Activated gamma-delta T cell treated with Interleukin-2 at 50 U/mL for 16 hours (primary cell): Measurements from ENCODE around the gene CEP250.

Experiments
- DNase-seq: peaks from one replicate; pipeline ENCODE4 v3.0.0-alpha.2; 2020

Gene CEP250

GRCh38 chr20:35458388-35458787 is 3.0 kb downstream of the CEP250 start:
- DNase-seq: no peak

DNA sequence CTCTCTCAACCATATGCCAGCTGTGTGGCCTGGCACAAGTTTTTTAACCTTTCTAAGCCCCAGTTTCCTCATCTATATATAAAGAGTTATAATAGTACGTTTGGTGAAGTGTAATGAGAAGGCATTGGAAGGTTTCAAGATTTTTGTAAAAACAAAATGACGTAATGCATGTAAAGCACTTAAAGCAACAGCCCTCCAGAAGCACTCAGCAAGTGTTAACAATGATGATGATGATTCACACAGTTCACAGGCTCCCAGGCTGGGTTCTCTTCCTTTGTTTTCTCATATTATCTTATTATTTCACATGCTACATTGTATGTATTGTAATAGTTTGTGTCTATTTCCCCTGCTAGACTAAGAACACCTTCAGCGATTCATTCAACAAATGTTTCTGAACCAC is 6.2 kb downstream of the CEP250 start:
- no peak for DNase-seq

- no peak for DNase-seq
Measured at GRCh38 chr20:35462351-35462750, 7.0 kb downstream of the CEP250 start.

DNA sequence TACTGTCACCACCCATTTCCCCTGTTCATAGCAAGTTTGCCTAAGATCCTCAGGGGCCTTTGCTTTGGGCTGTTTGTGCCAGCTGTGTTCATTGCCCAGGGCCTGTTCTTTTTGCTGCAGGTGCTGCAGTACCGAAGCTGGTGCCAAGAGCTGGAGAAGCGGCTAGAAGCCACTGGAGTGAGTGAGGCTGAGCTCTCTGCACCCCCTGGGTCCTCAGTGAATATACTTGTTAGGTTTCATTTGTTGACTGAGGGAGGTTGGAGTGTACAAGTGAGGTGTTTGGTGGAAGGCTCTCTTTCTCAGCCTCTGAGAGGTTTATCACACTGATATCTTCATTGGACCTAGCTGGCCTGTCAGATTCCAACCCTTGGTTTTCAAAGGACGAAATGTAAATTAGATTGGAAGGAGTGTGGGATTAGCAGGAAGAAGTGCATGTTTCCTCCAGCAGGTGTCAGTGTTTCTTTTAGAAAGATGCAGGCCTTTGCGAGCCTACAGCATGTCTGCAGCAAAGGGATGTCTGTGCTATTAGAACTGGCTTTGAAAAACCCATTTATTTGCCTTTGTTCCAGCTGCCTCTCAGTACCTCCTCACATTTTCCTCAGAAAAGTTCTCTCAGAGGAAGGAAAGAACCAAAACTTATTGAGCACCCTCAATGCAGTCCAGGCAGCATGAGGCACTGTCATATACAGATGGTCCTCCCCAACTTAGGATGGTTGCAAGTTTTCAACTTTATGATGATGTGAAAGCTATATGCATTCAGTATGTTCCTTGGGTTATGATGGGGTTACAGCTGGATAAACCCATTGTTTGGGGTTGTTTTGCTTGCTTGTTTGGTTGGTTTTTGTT is 8.3 kb downstream of the CEP250 start:
- peak; percentile 51 for DNase-seq

DNA sequence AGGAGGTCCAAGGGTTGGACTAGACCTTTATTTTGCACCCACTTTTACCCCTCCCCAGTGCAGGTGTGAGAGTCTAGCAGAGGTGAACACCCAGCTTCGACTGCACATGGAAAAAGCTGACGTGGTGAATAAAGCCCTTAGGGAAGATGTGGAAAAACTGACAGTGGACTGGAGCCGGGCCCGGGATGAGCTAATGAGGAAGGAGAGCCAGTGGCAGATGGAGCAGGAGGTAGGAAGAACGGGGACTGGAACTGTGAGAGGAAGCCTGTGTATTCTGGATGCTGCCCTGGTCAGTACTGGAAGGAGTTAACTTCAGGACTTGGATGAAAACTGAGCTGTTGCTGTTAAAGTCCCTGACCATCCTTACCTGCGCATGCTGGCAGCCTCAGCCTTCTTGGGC is 10.6 kb downstream of the CEP250 start:
- no peak for DNase-seq

DNA sequence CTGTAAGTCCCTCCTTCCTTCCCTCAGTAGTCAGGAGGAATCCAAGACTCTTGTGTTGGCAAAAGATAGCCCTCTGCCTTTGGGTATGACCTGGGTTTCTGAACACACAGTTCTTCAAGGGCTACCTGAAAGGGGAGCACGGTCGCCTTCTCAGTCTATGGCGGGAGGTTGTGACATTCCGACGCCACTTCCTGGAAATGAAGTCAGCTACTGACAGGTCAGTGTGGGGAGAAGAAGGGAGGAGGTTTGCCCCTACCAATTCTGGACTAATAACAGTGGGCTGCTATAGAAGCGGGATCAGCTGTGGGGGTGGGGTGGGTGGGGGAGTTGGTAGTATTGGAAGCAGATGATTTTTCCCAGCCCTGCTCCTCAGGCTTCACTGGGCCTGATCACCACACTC is 11.5 kb downstream of the CEP250 start:
- DNase-seq: no peak

GRCh38 chr20:35467339-35468224 is 12.2 kb downstream of the CEP250 start:
- DNase-seq: no peak

DNA sequence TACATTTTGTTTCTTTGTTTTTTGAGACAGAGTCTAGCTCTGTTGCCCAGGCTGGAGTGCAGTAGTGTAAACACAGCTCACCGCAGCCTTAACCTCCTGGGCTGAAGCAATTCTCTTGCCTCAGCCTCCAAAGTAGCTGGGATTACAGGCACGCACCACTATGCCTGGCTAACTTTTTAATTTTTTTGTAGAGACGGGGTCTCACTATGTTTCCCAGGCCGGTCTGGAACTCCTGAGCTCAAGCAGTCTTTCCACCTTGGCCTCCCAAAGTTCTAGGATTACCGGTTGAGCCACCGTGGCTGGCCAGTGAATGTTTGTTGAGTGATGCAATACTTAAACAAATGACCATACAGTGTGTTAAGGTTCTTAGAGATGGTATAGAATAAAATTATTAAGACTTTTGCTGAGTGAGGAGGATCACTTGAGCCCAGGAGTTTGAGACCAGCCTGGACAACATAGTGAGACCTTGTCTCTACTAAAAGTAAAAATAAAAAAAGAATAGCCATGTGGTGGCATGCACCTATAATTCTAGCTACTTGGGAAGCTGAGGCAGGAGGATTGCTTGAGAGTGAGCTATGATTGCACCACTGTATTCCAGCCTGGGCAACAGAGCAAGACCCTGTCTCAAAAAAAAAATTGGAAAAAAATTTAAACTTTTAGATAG is 13.4 kb downstream of the CEP250 start:
- DNase-seq: no peak

DNA sequence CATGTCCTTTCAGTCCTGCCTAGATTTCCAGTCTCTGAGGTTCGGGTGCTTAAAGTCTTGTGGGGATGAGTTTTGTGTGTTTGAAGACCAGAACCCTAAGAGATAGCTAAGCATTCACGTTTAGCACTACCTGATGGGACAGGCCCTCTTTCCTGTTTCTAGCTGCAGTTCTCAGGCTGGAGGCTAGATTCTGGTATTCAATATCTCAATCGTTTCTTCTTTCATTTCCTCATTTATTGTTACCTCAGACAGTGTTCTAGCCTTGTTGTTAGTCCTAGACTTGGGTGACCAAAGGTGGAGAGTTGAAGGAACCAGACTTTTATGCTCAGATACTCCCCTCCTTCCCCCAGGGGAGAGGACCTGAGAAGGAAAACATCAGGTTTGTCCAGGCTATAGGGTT is 16.8 kb downstream of the CEP250 start:
- no peak for DNase-seq

DNA sequence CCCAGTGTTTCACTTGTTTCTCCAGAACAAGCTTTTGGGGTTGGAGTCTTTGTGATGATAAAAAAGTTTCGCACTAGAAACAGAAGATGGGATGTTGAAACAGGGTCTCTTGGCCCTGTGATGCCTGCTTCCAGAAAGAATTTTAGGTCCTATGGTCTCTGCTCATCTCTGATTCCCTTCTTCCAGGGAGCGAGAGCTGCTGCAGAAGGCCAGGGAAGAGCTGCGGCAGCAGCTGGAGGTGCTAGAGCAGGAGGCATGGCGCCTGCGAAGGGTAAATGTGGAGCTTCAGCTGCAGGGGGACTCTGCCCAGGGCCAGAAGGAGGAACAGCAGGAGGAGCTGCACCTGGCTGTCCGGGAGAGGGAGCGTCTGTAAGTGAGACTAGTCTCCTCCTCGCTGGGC is 18.3 kb downstream of the CEP250 start:
- DNase-seq: no peak

- no peak for DNase-seq
Measured at GRCh38 chr20:35474303-35474871, 19.0 kb downstream of the CEP250 start.

DNA sequence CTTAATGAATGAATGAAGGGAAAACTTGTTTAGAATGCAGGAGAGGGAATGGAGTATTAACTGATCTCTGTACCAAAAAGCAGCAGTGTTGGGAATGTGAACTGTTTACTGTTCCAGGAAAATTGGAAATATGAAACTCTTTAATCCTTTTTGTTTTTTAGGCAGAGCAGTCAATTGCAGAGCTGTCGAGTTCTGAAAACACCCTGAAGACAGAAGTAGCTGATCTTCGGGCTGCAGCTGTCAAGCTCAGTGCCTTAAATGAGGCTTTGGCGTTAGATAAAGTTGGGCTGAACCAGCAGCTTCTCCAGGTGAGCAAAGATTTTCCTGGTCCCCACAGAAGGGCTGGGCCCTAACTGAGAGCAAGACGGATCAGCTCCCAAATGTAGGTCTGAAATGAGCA is 20.9 kb downstream of the CEP250 start:
- no peak for DNase-seq

- peak; percentile 7 for DNase-seq
Measured at GRCh38 chr20:35478804-35479472, 23.5 kb downstream of the CEP250 start.

- no peak for DNase-seq
Measured at GRCh38 chr20:35479798-35480197, 24.4 kb downstream of the CEP250 start.

DNA sequence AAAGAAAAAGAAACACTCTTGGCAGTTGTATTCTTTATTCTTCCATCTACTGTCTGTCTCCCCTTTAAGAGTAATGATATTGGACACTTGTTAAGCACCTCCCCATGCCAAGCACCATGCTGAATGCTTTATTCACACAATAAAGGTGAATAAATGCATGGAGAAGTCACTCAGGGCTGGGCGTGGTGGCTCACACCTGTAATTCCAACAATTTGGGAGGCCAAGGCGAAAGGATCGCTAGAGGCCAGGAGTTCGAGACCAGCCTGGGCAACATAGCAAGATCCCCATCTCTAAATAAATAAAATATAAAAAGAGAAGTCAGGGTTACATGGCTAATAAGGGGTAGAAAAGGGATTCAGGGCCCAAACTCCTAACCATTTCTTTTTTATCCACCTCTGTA is 32.1 kb downstream of the CEP250 start:
- no peak for DNase-seq

- no peak for DNase-seq
Measured at GRCh38 chr20:35489717-35490116, 34.3 kb downstream of the CEP250 start.

DNA sequence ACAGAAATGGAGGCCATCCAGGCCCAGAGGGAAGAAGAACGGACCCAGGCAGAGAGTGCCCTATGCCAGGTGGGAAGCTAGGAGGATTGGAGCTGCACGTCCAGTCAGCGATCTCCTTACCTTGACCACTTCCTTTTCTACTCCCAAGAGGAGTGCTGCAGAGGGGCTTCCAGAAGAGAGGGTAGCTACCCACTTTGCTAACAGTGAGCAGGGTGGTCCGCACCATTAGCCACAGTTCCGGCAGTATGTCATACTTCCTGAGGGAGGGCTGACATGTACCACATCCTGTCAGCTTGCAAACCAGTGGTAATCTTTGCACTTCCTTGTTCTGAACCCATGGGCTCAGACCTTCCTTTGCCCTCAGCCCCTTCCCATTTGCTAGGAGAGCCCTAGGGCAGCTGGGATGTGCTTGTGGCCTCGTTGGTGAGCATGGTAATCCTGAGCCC is 35.4 kb downstream of the CEP250 start:
- DNase-seq: peak; percentile 67

GRCh38 chr20:35491823-35492222 is 36.4 kb downstream of the CEP250 start:
- no peak for DNase-seq

GRCh38 chr20:35492352-35492751 is 37.0 kb downstream of the CEP250 start:
- no peak for DNase-seq

DNA sequence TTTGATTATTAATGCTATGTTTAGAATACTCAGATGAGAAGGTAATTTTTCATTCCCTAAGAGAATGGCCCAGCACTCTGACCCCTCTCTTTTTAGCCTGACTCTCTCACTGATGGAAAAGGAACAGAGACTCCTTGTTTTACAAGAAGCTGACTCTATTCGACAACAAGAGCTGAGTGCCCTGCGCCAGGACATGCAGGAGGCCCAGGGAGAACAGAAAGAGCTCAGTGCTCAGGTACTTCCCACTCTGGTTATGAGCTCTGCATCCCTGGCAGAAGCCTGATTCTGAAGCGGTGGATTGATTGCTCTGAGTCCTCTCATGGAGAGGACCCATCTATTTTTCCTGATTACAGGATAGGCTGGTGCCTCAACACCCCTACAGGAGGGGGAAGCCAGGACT is 41.1 kb downstream of the CEP250 start:
- DNase-seq: no peak

DNA sequence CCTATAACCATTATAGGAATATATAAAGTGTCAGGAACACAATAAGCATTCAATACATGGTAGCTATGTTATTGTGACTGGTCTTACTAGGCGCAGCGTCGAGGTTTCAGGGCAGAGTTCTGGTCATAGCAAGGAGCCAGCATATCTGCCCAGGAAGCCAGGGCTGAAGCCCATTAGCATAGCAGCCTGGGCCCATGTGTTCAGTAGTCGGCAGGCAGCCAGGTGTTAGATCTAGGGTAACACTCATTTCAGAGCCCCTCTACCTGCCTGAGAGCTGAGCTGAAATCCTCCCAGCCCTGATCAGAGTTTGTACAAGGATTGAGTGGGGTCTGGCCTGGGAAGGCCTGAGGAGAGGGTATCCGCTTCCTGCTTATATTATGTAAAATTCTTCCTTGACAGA is 41.9 kb downstream of the CEP250 start:
- no peak for DNase-seq

DNA sequence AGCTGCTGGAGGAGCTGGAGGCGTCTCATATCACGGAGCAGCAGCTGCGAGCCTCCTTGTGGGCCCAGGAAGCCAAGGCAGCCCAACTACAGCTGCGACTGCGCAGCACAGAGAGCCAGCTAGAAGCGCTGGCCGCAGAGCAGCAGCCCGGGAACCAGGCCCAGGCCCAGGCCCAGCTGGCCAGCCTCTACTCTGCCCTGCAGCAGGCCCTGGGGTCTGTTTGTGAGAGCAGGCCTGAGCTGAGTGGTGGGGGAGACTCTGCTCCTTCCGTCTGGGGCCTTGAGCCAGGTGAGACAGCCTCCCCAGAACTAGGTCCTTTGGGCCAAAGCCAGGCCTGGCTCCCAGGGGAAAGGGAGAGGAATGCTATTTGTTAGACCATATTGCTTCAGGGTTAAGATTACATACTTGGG is 42.4 kb downstream of the CEP250 start:
- no peak for DNase-seq

- DNase-seq: no peak
Measured at GRCh38 chr20:35499271-35499670, 43.9 kb downstream of the CEP250 start.
